Neuron (in vitro differentiated cells): ENCODE data around the gene CHCHD3.

Experiments
- H2AFZ ChIP-seq: one replicate; pipeline ENCODE4 v1.6.1; 2013; ENCODE audit warnings: low read depth, mild to moderate bottlenecking, inconsistent platforms, low read length, moderate library complexity
- H3K27me3 ChIP-seq: one replicate; pipeline ENCODE4 v1.6.1; 2013; ENCODE audit warnings: low read length; ENCODE audit not compliant: insufficient read depth
- H3K36me3 ChIP-seq: one replicate; pipeline ENCODE4 v1.6.1; 2013; ENCODE audit warnings: low read length; ENCODE audit not compliant: insufficient read depth
- H3K4me1 ChIP-seq: one replicate; pipeline ENCODE4 v1.6.1; 2013; ENCODE audit warnings: low read length; ENCODE audit not compliant: insufficient read depth
- H3K4me3 ChIP-seq: 2 replicates; pipeline ENCODE4 v1.5.1; 2013; ENCODE audit warnings: mild to moderate bottlenecking, low read length, moderate library complexity
- H3K9me3 ChIP-seq: one replicate; pipeline ENCODE4 v1.6.1; 2013; ENCODE audit warnings: low read length

CHCHD3 gene

DNA sequence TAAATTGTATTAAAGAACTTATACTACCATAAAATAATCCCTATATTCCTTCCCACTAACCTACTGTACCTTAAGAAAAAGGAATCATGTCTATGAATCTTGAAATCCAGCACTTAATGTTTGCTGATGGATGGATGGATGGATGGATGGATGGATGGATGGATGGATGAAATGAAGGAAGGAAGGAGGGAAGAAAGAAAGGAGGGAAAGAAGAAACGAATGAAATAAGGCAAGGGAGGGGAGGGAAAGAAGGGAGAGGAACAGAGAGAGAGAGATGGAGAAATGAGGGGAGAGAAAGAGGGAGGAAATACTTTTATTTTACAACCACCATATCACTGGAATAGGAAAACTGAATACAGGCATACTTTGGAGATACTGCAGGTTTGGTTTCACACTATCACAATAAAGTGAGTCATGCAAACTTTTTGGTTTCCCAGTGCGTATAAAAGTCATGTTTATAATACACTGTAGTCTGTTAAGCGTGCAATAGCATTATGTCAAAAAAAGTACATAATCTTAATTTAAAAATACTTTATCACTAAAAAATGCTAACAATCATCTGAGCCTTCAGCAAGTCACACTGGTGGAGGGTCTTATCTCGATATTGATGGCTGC, 219.8 kb downstream of the CHCHD3 start:
- H3K36me3 ChIP-seq = no peaks in the 10 kb centered on the region
- H2AFZ ChIP-seq = no peak overlapping the region
- peaks cover 2% of the 10 kb centered on the region for H3K9me3 ChIP-seq
- no peaks in the 10 kb centered on the region for H3K27me3 ChIP-seq
- H3K4me1 ChIP-seq = no peaks in the 10 kb centered on the region
- no peak overlapping the region for H3K4me3 ChIP-seq

DNA sequence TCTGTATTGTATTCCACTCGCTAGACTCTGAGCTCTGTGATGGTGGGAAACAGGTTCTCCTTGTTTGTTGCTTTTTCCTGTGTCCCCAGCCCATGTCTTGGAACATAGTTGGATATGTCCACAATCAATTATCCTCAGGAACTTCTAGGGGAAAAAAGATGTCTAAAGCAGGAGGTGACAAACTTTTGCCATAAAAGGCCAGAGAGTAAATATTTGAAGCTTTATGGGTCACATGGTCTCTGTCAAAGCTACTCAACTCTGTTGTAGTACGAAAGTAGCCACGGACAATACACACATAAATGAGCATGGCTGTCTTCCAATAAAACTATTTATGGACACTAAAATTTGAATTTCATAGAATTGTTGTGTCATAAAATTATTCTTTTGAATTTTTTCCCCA, 220.5 kb downstream of the CHCHD3 start:
- no peak overlapping the region for H2AFZ ChIP-seq
- no peak overlapping the region for H3K4me3 ChIP-seq
- peaks cover 6% of the 10 kb centered on the region for H3K4me1 ChIP-seq
- H3K36me3 ChIP-seq = no peaks in the 10 kb centered on the region
- peaks cover 2% of the 10 kb centered on the region for H3K9me3 ChIP-seq
- H3K27me3 ChIP-seq = no peaks in the 10 kb centered on the region

DNA sequence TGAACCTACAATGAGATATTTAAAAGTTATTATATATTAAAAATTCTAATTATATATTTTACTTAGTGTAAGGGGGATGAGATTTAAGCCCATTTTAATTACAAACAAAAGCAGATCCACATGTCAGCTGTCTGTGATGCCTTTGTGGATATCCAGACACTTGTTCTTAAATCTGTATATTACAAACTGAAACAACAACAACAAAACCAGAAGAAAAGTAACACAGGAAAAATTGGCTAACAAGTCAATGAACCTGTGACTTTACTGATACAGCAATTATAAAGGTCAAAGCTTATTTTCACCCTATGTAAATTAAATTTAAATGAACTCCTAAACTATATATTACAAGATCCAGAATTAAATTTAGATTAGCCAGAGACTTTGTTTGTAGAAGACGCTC, 222.7 kb downstream of the CHCHD3 start:
- H2AFZ ChIP-seq = no peak overlapping the region
- no peaks in the 10 kb centered on the region for H3K27me3 ChIP-seq
- H3K4me3 ChIP-seq = no peak overlapping the region
- peaks cover 2% of the 10 kb centered on the region for H3K9me3 ChIP-seq
- H3K4me1 ChIP-seq = peaks cover 18% of the 10 kb centered on the region
- no peaks in the 10 kb centered on the region for H3K36me3 ChIP-seq

DNA sequence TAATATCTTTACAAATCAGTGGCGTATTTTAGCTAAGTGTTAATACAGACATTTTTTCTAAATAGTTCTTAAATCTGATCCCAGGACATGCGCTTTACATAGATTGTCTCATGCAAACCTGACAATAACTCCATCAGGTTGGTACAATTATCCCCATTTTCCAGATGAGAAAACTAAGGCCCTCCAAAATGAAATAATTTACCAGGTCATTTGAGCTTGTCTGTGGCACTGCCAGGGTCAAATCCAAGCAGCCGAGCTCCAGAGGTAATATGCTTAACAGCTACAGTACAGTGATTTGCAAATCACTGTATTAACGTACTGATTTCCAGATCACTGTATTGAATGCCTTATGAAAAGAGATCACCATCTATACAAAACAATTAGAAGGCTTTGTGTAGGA, 223.1 kb downstream of the CHCHD3 start:
- no peaks in the 10 kb centered on the region for H3K27me3 ChIP-seq
- peaks cover 18% of the 10 kb centered on the region for H3K4me1 ChIP-seq
- H3K4me3 ChIP-seq = no peak overlapping the region
- no peaks in the 10 kb centered on the region for H3K36me3 ChIP-seq
- H3K9me3 ChIP-seq = peaks cover 2% of the 10 kb centered on the region
- no peak overlapping the region for H2AFZ ChIP-seq

GRCh38 chr7:132858251-132858650, 223.6 kb downstream of the CHCHD3 start:
- no peak overlapping the region for H2AFZ ChIP-seq
- no peaks in the 10 kb centered on the region for H3K36me3 ChIP-seq
- H3K4me1 ChIP-seq = peaks cover 18% of the 10 kb centered on the region
- no peaks in the 10 kb centered on the region for H3K27me3 ChIP-seq
- H3K9me3 ChIP-seq = peaks cover under 1% of the 10 kb centered on the region
- no peak overlapping the region for H3K4me3 ChIP-seq

GRCh38 chr7:132857703-132858102, 224.2 kb downstream of the CHCHD3 start:
- no peaks in the 10 kb centered on the region for H3K9me3 ChIP-seq
- H3K27me3 ChIP-seq = no peaks in the 10 kb centered on the region
- H3K4me1 ChIP-seq = peaks cover 18% of the 10 kb centered on the region
- H3K36me3 ChIP-seq = peaks cover 2% of the 10 kb centered on the region
- H3K4me3 ChIP-seq = no peak overlapping the region
- H2AFZ ChIP-seq = no peak overlapping the region

- Histone ChIP-seq H2AFZ (no peak overlapping the region), H3K9me3 (no peaks in the 10 kb centered on the region), H3K36me3 (peaks cover 2% of the 10 kb centered on the region), H3K4me1 (peaks cover 18% of the 10 kb centered on the region), H3K27me3 (no peaks in the 10 kb centered on the region), H3K4me3 (no peak overlapping the region)
Measured at GRCh38 chr7:132857031-132857430, 224.9 kb downstream of the CHCHD3 start.

GRCh38 chr7:132856416-132856815, 225.5 kb downstream of the CHCHD3 start:
- no peak overlapping the region for H2AFZ ChIP-seq
- no peak overlapping the region for H3K4me3 ChIP-seq
- H3K9me3 ChIP-seq = no peaks in the 10 kb centered on the region
- H3K4me1 ChIP-seq = peaks cover 18% of the 10 kb centered on the region
- no peaks in the 10 kb centered on the region for H3K27me3 ChIP-seq
- H3K36me3 ChIP-seq = peaks cover 2% of the 10 kb centered on the region

GRCh38 chr7:132855901-132856300, 226.0 kb downstream of the CHCHD3 start:
- Histone ChIP-seq H3K27me3 (no peaks in the 10 kb centered on the region), H3K36me3 (peaks cover 2% of the 10 kb centered on the region), H3K9me3 (no peaks in the 10 kb centered on the region), H3K4me1 (peaks cover 18% of the 10 kb centered on the region), H2AFZ (no peak overlapping the region), H3K4me3 (no peak overlapping the region)

- H3K27me3 ChIP-seq = no peaks in the 10 kb centered on the region
- peaks cover 2% of the 10 kb centered on the region for H3K36me3 ChIP-seq
- H3K4me1 ChIP-seq = peaks cover 18% of the 10 kb centered on the region
- H3K9me3 ChIP-seq = no peaks in the 10 kb centered on the region
- no peak overlapping the region for H3K4me3 ChIP-seq
- no peak overlapping the region for H2AFZ ChIP-seq
Measured at GRCh38 chr7:132854238-132854637, 227.7 kb downstream of the CHCHD3 start.

DNA sequence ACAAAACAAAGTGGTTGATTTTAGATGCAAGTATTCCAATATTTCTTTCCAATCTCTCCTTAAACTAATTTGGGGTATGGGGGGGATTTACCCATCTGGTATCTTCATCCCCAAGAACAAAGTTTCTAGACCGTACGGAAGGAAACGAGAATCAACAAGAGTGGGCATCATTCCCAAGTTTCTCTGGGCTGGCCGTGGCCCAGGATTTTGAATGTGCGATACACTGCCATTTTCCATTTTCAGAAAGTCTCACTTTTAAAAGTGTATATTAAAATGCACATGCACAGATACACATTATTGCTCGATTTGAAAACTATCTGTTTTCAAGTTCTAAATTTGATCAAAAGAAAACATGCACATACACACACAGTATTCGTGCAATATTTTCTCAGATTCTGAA, 234.5 kb downstream of the CHCHD3 start:
- Histone ChIP-seq H3K4me1 (peaks cover 5% of the 10 kb centered on the region), H3K9me3 (no peaks in the 10 kb centered on the region), H3K27me3 (no peaks in the 10 kb centered on the region), H3K4me3 (no peak overlapping the region), H2AFZ (no peak overlapping the region), H3K36me3 (no peaks in the 10 kb centered on the region)

DNA sequence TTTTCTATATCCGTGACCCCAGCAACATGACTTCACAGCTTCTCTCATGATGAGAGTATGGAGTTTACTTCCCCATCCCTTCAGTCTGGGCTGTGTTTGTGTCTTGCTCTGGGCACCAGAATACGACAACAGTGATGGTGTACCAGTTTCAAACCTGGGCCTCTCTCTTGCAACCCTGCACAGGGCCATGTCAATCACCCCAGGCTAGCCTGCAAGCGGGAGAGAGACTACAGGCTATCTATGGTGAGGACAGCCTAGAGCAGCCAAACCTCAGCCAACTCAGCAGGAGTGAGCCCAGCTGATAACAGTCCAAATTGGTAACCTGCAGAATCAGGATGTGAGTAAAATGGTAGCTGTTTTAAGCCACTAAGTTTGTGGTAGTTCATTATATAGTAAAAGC, 235.8 kb downstream of the CHCHD3 start:
- no peaks in the 10 kb centered on the region for H3K36me3 ChIP-seq
- H2AFZ ChIP-seq = no peak overlapping the region
- peaks cover 5% of the 10 kb centered on the region for H3K4me1 ChIP-seq
- H3K9me3 ChIP-seq = no peaks in the 10 kb centered on the region
- no peak overlapping the region for H3K4me3 ChIP-seq
- no peaks in the 10 kb centered on the region for H3K27me3 ChIP-seq

GRCh38 chr7:132842478-132842877, 239.4 kb downstream of the CHCHD3 start:
- Histone ChIP-seq H3K9me3 (no peaks in the 10 kb centered on the region), H3K4me3 (no peak overlapping the region), H3K27me3 (no peaks in the 10 kb centered on the region), H3K4me1 (no peaks in the 10 kb centered on the region), H3K36me3 (no peaks in the 10 kb centered on the region), H2AFZ (no peak overlapping the region)

- no peak overlapping the region for H3K4me3 ChIP-seq
- no peaks in the 10 kb centered on the region for H3K27me3 ChIP-seq
- H2AFZ ChIP-seq = no peak overlapping the region
- H3K36me3 ChIP-seq = no peaks in the 10 kb centered on the region
- no peaks in the 10 kb centered on the region for H3K4me1 ChIP-seq
- H3K9me3 ChIP-seq = no peaks in the 10 kb centered on the region
Measured at GRCh38 chr7:132840199-132840598, 241.7 kb downstream of the CHCHD3 start.
